ENCODE data around the gene HSD17B11.

DNA sequence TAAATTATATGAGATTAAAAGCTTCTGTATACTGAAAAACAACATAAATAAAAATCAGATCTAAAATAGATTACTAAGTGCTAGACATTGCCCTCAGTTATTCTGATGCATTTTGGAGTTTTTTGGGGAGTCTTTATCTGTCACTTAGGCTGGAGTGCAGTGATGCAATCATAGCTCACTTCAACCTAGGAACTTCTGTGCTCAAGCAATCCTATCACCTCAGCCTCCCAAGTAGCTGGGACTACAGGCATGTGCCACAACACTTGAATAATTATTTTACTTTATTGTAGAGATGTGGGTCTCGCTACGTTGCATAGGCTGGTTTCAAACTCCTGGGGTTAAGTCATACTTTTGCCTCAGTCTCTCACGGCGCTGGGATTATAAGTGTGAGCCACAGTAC is 31.7 kb downstream of the HSD17B11 start:
- no peak for TF ChIP-seq YY1 (IDR thresholded peaks at IDR 0.05; ENCODE audit: insufficient read depth, insufficient read length)
- no peak for TF ChIP-seq ZNF274 (IDR thresholded peaks at IDR 0.05; ENCODE audit: low read depth, low read length)
- TF ChIP-seq SUZ12 (IDR thresholded peaks at IDR 0.05; ENCODE audit: extremely low read depth, insufficient read depth, insufficient read length) = no peak

Data from NT2/D1 (cell line).